KBM-7 (cell line): Measurements from ENCODE around the gene ARMH4.

Experiments used
- DNase-seq: peaks from one replicate; pipeline ENCODE4 v3.0.0-alpha.2; 2015
- in situ Hi-C: fragments of 300-500 bp; cut with MboI; formaldehyde crosslinking; loops from 2 replicates; pipeline ENCODE4 v1.14.3; 2020; ENCODE audit warnings: low sequenced_read_pairs, low pct_unique_long_range_greater_than_20kb, mixed read lengths

ARMH4 gene

DNA sequence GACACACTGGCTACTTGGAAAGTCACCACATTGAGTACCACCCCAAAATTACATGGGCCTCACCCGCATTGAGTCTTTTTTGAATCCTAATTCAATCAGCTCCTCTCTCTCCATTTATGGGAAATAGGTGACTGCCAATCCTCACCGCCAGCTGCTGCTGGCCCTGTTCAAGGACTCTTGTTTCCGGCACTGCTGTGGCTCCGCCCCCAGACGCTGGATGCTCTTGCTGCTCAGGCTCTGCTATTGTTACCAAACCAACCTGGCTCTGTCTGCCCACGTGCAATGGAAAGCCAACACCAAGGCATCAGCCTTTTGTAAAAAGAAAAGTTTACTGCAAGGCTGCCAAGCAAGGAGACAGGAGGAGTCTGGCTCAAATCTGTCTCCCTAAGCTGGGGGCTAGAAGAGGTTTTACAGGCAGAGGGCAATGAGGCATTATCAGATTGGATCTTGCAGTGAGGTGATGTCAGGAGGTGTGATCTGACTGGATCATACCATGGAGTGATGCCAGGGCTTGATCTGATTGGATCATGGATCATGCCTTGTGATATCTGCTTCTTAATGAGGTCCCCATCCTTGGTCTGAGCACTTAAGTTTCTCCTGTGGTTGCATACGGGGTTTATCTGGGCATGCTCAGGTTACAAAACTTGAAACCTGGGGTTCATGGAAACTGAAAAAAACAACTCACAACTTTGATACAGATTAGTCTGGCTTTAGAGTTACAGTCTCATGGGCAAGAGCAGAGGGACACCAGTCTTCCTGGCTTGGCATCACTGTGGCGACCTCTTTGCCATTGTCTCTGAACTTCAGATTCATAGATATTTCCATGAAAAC lies 169.0 kb downstream of the ARMH4 start:
- DNase-seq = no peak
- in situ Hi-C loops = no loop called here

DNA sequence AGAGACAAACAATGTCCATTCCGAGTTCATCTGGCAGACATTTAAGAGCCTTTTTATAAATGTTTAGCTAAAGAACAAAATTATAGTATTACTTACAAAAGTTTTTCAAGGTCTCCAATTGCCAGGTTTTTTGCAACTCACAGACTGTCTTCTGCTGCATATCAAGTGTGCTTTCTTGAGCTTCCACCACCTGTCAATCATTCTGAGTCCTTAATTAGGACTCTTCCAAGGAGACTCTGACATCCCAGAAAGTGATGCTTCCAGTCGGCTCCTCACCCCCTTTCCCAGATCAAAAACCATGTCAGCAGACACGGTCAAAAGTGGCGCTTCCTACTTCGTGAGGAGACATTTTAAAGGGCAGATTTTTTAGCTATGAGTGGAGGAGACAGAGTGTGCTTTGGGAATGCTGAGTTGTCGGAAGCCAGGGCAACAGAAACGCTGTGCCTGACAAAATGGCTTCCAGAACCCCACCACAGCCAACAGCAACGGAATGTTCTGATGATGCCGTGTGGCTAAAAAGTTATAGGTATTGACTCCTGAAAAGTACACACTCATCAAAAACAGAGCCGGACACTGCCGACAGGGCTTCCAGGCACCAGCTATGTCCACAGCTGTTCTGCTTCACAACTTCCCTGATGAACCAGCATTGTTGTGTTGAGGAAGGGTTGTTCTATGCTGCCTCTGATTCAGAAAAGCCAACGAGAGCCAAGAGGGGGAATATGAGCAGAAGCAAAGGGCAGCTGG lies 170.0 kb downstream of the ARMH4 start:
- no peak for DNase-seq
- in situ Hi-C loops = no loop called here

- DNase-seq = no peak
- in situ Hi-C loops = no loop called here
Measured at GRCh38 chr14:57979376-57980048, 172.5 kb downstream of the ARMH4 start.

GRCh38 chr14:57976701-57977100 lies 175.3 kb downstream of the ARMH4 start:
- no peak for DNase-seq
- in situ Hi-C loops = no loop called here

- DNase-seq = no peak
- in situ Hi-C loops = no loop called here
Measured at GRCh38 chr14:57974896-57975295, 177.1 kb downstream of the ARMH4 start.

GRCh38 chr14:57970594-57970993 lies 181.4 kb downstream of the ARMH4 start:
- DNase-seq = no peak
- in situ Hi-C loops = no loop called here

DNA sequence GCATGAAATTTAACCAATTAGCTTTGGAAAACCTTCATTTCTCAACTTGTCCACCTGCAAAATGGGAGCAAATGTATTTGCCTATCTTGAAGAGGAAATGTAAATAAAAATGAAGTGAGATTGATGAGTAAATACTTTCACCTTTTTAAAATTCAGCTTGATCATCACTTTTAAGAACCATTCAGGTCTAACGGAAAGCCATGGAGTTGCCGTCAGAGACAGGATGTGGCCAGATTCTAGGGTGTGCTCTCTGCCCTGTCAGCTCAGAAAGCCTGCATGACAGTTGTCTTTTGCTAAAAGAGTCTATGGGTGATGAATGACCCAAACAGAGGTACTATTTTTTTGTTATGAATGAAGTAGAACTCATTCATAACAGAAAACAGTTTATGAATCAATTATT lies 181.8 kb downstream of the ARMH4 start:
- no peak for DNase-seq
- in situ Hi-C loops = no loop called here

GRCh38 chr14:57963071-57963470 lies 188.9 kb downstream of the ARMH4 start:
- no peak for DNase-seq
- in situ Hi-C loops = no loop called here

- no peak for DNase-seq
- in situ Hi-C loops = no loop called here
Measured at GRCh38 chr14:57962325-57963035, 189.5 kb downstream of the ARMH4 start.

GRCh38 chr14:57961786-57962060 lies 190.3 kb downstream of the ARMH4 start:
- in situ Hi-C loops = no loop called here
- no peak for DNase-seq

DNA sequence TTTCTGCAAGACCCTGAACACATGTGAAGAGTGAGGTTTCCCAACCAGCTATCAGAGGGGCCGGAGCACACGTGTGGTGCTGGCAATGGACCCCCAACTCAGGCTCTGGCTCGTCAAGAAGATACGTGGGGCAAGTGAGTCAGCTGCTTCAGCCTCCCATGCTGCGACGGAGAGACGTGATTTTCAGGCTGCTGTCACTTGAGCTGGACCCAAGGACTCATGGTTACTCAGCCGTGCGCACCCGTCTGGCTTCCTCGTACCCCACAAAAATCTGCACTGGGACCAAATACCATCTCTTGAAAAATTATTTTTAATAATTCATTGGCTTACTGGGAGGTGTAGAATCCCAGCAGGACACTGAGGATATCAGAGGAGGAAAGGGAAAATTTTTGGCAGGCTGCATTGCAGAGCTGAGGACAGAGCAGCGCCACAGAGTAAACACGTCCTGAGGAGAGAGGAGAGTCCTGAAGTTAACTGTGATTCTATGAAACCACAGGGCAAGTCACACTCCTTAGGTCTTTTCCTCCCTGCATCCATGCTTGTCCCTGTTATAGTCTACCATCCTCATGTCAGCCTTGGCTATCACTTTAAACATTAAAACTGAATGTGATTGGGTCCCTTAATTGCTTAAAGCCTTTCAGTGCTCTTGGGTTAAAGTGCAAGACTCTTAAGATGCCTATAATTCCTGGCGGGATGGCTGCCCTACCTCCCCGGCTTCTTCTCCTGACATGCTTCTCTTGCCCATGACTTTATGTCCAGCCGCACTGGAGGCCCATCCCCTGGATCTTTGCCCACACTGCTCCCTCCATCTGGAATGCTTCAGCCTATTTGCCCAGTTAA lies 190.8 kb downstream of the ARMH4 start:
- no peak for DNase-seq
- in situ Hi-C loops = no loop called here

- in situ Hi-C loops = no loop called here
- no peak for DNase-seq
Measured at GRCh38 chr14:57957441-57957840, 194.6 kb downstream of the ARMH4 start.
